SKM-1 treated with dmso at 0.1 percent for 144 hours (cell line): ENCODE data around the gene RMND5B.
"Not testable (repeated sequence)": the region's sequence is repeated elsewhere in the genome, so short reads cannot be mapped to it uniquely, and the experiment has no call there.

ENCODE experiments used
- DNase-seq: peaks from one replicate; lab custom pipeline; 2025; ENCODE audit not compliant: unreplicated experiment; lab: John Stamatoyannopoulos, UW

RMND5B gene

GRCh38 chr5:178127300-178128009 lies 3.4 kb upstream of the RMND5B start:
- DNase-seq, result peak; percentile 17

- DNase-seq, result no peak
Observed at GRCh38 chr5:178129296-178129695, 1.5 kb upstream of the RMND5B start.

- not testable (repeated sequence) for DNase-seq
Observed at GRCh38 chr5:178130234-178130575, 609 bp upstream of the RMND5B start.

- no peak for DNase-seq
Observed at GRCh38 chr5:178131446-178131996, 707 bp downstream of the RMND5B start.

GRCh38 chr5:178136990-178137389 lies 6.2 kb downstream of the RMND5B start:
- DNase-seq, result no peak

- DNase-seq, result no peak
Observed at GRCh38 chr5:178137991-178138390, 7.2 kb downstream of the RMND5B start.

- no peak for DNase-seq
Observed at GRCh38 chr5:178141550-178141949, 10.7 kb downstream of the RMND5B start.

- DNase-seq, result no peak
Observed at GRCh38 chr5:178142642-178143041, 11.8 kb downstream of the RMND5B start.

GRCh38 chr5:178143246-178143645 lies 12.4 kb downstream of the RMND5B start:
- DNase-seq, result no peak

- no peak for DNase-seq
Observed at GRCh38 chr5:178143901-178144300, 13.1 kb downstream of the RMND5B start.

GRCh38 chr5:178145965-178146820 lies 15.4 kb downstream of the RMND5B start:
- DNase-seq, result peak; percentile 69

GRCh38 chr5:178147406-178147805 lies 16.6 kb downstream of the RMND5B start:
- no peak for DNase-seq

- no peak for DNase-seq
Observed at GRCh38 chr5:178149199-178149932, 18.6 kb downstream of the RMND5B start.

GRCh38 chr5:178150977-178151734 lies 20.3 kb downstream of the RMND5B start:
- DNase-seq, result no peak

- no peak for DNase-seq
Observed at GRCh38 chr5:178152491-178153444, 22.0 kb downstream of the RMND5B start.

- DNase-seq, result peak; percentile 98
Observed at GRCh38 chr5:178153530-178154340, 22.9 kb downstream of the RMND5B start, which contains the start of gene NHP2. NHP2 (minus strand) TSS chr5:178153885; CDS start chr5:178153817, 68 bp downstream.

GRCh38 chr5:178155065-178155464 lies 24.3 kb downstream of the RMND5B start:
- no peak for DNase-seq

GRCh38 chr5:178160176-178160575 lies 29.4 kb downstream of the RMND5B start:
- DNase-seq, result no peak

- no peak for DNase-seq
Observed at GRCh38 chr5:178162481-178162880, 31.7 kb downstream of the RMND5B start.
